Chondrocyte (in vitro differentiated cells): Measurements from ENCODE around the gene ASB4. TPM values are rescaled to one million over a fixed set of nuclear protein-coding genes. Genes with fewer than 3 reads are reported as not detected.
"Not testable (repeated sequence)": the region's sequence is repeated elsewhere in the genome, so short reads cannot be mapped to it uniquely, and the experiment has no call there.

Experiments
- DNase-seq: peaks from one replicate; pipeline ENCODE4 v3.0.0; 2021; ENCODE audit warnings: mixed read lengths, low spot score
- H3K27ac Mint-ChIP-seq: one replicate; pipeline ENCODE4 v1.8.0; 2021; ENCODE audit warnings: mild to moderate bottlenecking, moderate library complexity, mixed read lengths; ENCODE audit not compliant: unreplicated experiment
- H3K27me3 Mint-ChIP-seq: 2 replicates; pipeline ENCODE4 v1.8.0; 2021; ENCODE audit warnings: low read depth, mixed read lengths
- H3K36me3 Mint-ChIP-seq: 2 replicates; pipeline ENCODE4 v1.8.0; 2021; ENCODE audit warnings: low read depth, mixed read lengths
- H3K4me1 Mint-ChIP-seq: 2 replicates; pipeline ENCODE4 v1.8.0; 2021; ENCODE audit warnings: low read depth, mild to moderate bottlenecking, mixed read lengths
- H3K4me3 Mint-ChIP-seq: one replicate; pipeline ENCODE4 v1.8.0; 2021; ENCODE audit warnings: mild to moderate bottlenecking, moderate library complexity, mixed read lengths; ENCODE audit not compliant: unreplicated experiment
- H3K9me3 Mint-ChIP-seq: 2 replicates; pipeline ENCODE4 v1.8.0; 2021; ENCODE audit warnings: low read depth, mixed read lengths
- CTCF ChIP-seq: fragments of 200-600 bp; sonication (generic); IDR thresholded peaks from 2 replicates; pipeline ENCODE4 v1.5.0; 2021; ENCODE audit warnings: antibody characterized with exemption, mild to moderate bottlenecking, moderate library complexity
- total RNA-seq: library from RNA; stranded (reverse); gene quantifications from 3 replicates; pipeline ENCODE4 v1.2.1, GENCODE V29; 2021

The ASB4 gene
- total RNA-seq, 1 donor from 2014 or later: not detected

DNA sequence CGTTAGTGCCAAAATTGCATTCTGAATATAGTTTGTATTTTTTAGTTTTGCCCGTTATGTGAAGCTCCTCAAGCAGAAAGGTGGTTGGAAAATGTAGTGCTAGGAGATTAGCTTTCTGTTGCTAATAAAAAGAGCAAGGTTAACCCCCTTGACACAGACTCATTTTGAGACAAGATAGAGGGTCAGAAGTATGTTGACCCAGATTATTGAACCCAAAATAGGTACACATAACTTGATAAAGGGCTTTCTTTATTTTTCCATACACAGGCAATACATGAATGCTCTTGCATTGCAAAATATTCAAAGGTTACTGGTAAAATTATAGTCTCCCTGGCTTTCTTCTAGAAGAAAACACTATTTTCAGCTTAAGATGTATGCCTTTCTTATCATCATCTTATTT is 40.9 kb upstream of the ASB4 start:
- Mint-ChIP-seq H3K9me3 (no peaks in the 10 kb centered on the region), H3K27ac (no peak overlapping the region), H3K27me3 (no peaks in the 10 kb centered on the region), H3K36me3 (no peaks in the 10 kb centered on the region), H3K4me3 (no peak overlapping the region), H3K4me1 (peaks cover 14% of the 10 kb centered on the region)
- no peak for TF ChIP-seq CTCF
- DNase-seq: no peak

DNA sequence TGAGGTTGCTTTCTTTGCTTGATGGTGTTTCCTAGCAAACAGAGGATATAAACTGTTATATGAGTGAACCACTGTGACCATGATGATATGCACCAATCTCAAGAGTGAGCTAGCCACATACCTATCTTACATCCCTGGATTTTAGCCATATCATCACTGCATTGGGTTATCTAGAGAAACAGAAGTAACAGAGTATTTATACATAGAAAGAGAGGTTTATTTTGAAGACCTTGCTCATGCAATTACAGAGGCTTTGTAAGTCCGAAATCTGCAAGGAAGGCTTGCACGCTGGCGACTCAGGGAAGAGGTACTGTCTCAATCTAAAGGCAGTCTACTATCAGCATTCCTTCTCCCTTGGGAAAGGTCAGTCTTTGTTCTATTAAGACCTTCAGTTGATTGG is 39.1 kb upstream of the ASB4 start:
- H3K27ac Mint-ChIP-seq: no peak overlapping the region
- H3K36me3 Mint-ChIP-seq: no peaks in the 10 kb centered on the region
- peaks cover 2% of the 10 kb centered on the region for H3K4me1 Mint-ChIP-seq
- no peak for DNase-seq
- TF ChIP-seq CTCF: no peak
- H3K9me3 Mint-ChIP-seq: no peaks in the 10 kb centered on the region
- H3K27me3 Mint-ChIP-seq: no peaks in the 10 kb centered on the region
- H3K4me3 Mint-ChIP-seq: no peak overlapping the region

DNA sequence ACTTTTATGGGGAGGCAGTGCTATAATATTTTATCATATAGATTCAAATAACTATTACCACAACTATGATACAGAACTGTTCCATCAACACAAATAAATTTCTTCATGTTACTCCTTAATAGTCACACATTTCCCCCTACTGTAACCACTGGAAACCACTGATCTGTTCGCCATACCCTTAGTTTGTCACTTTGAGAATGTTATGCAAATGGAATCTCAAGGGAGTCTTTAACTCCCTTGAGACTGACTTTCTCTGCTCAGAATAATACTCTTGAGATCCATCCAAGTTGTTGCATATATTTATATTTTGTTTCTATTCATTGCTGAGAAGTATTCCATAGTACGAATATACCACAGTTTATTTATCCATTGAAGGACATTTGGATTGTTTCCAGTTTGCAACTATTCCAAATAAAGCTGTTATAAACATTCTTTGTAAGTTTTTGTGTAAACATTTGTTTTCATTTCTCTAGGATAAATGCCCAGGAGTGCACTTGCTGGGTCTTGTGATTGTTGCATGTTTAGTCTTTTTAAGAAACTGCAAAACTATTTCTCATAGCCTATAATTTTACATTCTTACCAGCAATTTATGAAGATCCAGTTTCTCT is 31.2 kb upstream of the ASB4 start:
- Mint-ChIP-seq H3K27me3 (no peaks in the 10 kb centered on the region), H3K4me3 (no peak overlapping the region), H3K9me3 (peaks cover 18% of the 10 kb centered on the region), H3K36me3 (peaks cover 5% of the 10 kb centered on the region), H3K27ac (no peak overlapping the region), H3K4me1 (no peaks in the 10 kb centered on the region)
- no peak for DNase-seq
- no peak for TF ChIP-seq CTCF

- H3K4me1 Mint-ChIP-seq: no peaks in the 10 kb centered on the region
- TF ChIP-seq CTCF: no peak
- H3K9me3 Mint-ChIP-seq: peaks cover 21% of the 10 kb centered on the region
- H3K36me3 Mint-ChIP-seq: peaks cover 5% of the 10 kb centered on the region
- no peaks in the 10 kb centered on the region for H3K27me3 Mint-ChIP-seq
- no peak overlapping the region for H3K27ac Mint-ChIP-seq
- H3K4me3 Mint-ChIP-seq: no peak overlapping the region
- DNase-seq: no peak
Measured at GRCh38 chr7:95457947-95458346, 27.8 kb upstream of the ASB4 start.

- not testable (repeated sequence) for H3K27me3 Mint-ChIP-seq, DNase-seq, H3K36me3 Mint-ChIP-seq, H3K27ac Mint-ChIP-seq, H3K4me1 Mint-ChIP-seq, H3K4me3 Mint-ChIP-seq
- peaks cover 21% of the 10 kb centered on the region for H3K9me3 Mint-ChIP-seq
Measured at GRCh38 chr7:95460653-95461052, 25.1 kb upstream of the ASB4 start.

DNA sequence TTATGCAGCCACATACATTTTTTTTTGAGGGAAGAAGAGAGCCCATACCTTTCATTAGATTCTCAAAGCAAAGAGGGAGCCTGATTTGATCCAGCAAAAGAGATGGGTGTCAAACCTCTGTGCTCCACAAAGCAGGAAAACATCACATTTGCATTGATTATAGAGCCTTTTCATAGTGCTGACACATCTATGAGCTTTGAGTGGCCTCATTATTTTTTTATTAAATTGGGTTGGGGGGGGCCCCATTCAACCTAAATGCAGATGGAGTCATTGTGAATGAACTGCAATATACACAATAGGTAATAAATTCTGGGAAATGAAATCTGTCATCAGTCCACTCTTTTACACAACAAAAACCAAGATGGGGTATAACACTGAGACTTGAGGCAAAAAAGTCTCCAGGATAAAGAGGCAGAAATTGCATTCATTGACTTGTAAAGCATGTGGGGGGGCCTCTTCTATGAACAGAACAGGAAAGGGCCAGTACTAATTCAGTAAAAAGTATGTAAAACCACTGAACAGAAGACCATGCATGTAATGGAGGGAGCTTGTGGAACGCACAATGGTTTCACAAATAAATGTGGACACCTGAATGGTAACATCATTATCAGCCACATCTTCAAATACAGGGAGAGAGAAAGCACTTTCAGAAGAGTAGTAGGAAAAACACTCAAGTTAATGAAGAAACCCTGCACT is 17.7 kb upstream of the ASB4 start:
- Mint-ChIP-seq H3K4me1 (peaks cover 24% of the 10 kb centered on the region), H3K36me3 (no peaks in the 10 kb centered on the region), H3K9me3 (no peaks in the 10 kb centered on the region), H3K27me3 (no peaks in the 10 kb centered on the region), H3K27ac (no peak overlapping the region), H3K4me3 (no peak overlapping the region)
- no peak for TF ChIP-seq CTCF
- DNase-seq: no peak
